Measurements from ENCODE around the gene CCDC152. TPM values are rescaled to one million over a fixed set of nuclear protein-coding genes. Genes with fewer than 3 reads are reported as not detected.

The CCDC152 gene
- total RNA-seq, 2 donors from 2014 or later, result 0.89 to 1.4 TPM

DNA sequence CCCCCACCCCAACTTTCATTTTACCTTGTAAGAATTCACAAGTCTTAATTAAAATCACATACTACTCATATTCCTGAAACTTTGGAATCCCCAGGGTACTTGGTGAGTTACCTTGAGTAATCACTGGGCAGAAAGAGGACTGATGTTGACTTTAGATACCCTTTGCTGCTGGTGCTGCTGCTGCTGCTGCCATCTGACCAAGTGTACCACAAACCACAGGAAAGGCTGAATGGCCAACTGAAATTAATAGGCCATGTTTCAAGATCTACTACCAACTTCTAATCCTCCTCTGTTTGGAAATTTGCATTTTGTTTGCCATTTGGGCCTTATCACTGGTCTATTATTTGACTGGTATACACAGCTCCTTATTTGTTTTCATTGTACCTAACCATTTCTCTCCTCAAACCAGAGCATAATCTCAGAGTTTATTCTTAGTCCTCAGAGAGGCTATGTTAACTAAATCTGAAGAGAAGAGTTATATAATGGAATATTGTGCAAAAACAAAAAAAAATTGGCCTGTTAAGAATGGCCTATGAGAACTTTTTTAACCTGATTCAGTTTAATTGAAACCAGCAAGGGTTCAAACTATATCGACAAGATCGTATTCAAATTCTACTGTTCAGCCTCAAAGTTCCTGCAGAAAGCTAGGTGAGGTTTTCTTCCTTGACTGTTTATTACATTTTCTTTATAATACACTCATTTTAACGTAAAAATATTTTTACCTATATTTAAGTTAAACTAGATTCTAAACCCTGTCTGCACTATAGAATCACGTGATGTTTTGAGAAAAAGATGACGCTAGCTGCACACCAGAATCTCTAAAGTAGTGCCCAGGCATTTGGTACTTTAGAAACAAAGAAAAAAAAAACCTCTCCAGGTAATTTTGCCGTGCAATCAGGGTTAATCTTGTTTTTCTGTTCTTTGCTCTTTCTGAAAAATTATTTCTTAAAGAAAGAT is 41.9 kb downstream of the CCDC152 start:
- Histone ChIP-seq H3K4me1 (no peaks in the 10 kb centered on the region), H3K27me3 (no peaks in the 10 kb centered on the region), H3K9me3 (no peaks in the 10 kb centered on the region), H3K36me3 (peaks cover 28% of the 10 kb centered on the region), H3K4me3 (no peak overlapping the region), H3K27ac (no peak overlapping the region)
- no peak for DNase-seq (ENCODE audit: low spot score)
- no peak for TF ChIP-seq CTCF (IDR thresholded peaks at IDR 0.05)

- Histone ChIP-seq H3K27ac (no peak overlapping the region), H3K4me1 (no peaks in the 10 kb centered on the region), H3K36me3 (peaks cover 35% of the 10 kb centered on the region), H3K27me3 (no peaks in the 10 kb centered on the region), H3K9me3 (no peaks in the 10 kb centered on the region), H3K4me3 (no peak overlapping the region)
- DNase-seq (ENCODE audit: low spot score), result no peak
- no peak for TF ChIP-seq CTCF (IDR thresholded peaks at IDR 0.05)
Measured at GRCh38 chr5:42799241-42799608, 42.6 kb downstream of the CCDC152 start.

DNA sequence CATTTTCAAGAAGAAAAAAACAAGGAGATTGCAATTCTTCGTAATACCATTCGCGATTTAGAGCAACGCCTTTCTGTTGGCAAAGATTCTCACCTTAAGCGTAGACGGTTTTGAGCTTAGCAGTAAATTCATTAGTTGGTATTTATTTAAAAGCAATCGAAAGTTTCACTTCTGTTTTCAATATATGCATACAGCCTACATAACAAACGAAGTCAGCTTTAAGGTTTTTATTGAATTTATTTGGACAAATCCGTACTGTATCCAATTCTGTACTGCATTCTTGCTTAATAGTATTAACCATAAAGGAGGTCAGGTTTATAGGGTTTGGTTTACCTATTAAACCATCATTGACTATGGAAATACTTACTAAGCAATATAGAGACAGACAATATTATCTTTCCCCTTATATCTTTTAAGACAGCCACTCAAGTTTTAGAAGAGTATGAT is 43.1 kb downstream of the CCDC152 start:
- no peak overlapping the region for H3K4me3 ChIP-seq
- H3K9me3 ChIP-seq, result no peaks in the 10 kb centered on the region
- no peaks in the 10 kb centered on the region for H3K27me3 ChIP-seq
- no peak for DNase-seq (ENCODE audit: low spot score)
- H3K36me3 ChIP-seq, result peaks cover 39% of the 10 kb centered on the region
- TF ChIP-seq CTCF (IDR thresholded peaks at IDR 0.05), result no peak
- H3K27ac ChIP-seq, result no peak overlapping the region
- no peaks in the 10 kb centered on the region for H3K4me1 ChIP-seq

GRCh38 chr5:42800748-42801330 is 44.2 kb downstream of the CCDC152 start:
- no peaks in the 10 kb centered on the region for H3K27me3 ChIP-seq
- H3K36me3 ChIP-seq, result peaks cover 51% of the 10 kb centered on the region

DNA sequence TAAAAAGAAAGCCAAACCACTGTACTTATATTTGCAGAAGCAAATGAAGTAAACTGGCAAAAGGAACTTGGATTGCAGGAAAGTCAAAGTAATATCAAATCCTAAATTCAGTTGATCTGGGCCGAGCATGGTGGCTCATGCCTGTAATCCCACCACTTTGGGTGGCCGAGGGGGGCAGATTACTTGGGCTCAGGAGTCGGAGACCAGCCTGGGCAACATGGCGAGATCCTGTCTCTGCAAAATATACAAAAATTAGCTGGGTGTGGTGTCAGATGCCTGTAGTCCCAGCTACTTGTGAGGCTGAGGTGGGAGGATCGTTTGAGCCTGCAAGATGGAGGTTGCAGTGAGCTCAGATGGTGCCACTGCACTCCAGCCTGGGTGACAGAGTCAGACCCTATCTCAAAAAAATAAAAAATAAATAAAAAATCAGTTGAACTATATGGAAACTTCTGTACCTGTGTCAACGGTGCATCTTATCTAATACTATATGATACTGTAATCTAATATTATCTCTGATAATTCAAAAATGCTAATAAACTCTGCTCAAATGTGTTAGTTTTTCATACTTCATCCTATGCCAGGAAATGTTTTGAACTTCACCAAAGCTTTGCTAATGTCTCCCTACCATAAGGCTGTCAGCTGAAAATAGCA is 45.0 kb downstream of the CCDC152 start:
- H3K36me3 ChIP-seq, result peaks cover 58% of the 10 kb centered on the region
- no peaks in the 10 kb centered on the region for H3K9me3 ChIP-seq

More at GRCh38 chr5:42800748-42801330, 44.2 kb downstream of the CCDC152 start:
- no peak for DNase-seq (ENCODE audit: low spot score)
- Histone ChIP-seq H3K27ac (no peak overlapping the region), H3K9me3 (no peaks in the 10 kb centered on the region), H3K4me3 (no peak overlapping the region), H3K4me1 (no peaks in the 10 kb centered on the region)
- TF ChIP-seq CTCF (IDR thresholded peaks at IDR 0.05), result no peak

More for the DNA sequence above, 45.0 kb downstream of the CCDC152 start:
- Histone ChIP-seq H3K4me3 (no peak overlapping the region), H3K4me1 (no peaks in the 10 kb centered on the region), H3K27ac (no peak overlapping the region), H3K27me3 (no peaks in the 10 kb centered on the region)
- no peak for TF ChIP-seq CTCF (IDR thresholded peaks at IDR 0.05)
- DNase-seq (ENCODE audit: low spot score), result no peak
